ENCODE data around the gene EVI2B.
"Not testable (repeated sequence)": the region's sequence is repeated elsewhere in the genome, so short reads cannot be mapped to it uniquely, and the experiment has no call there.

EVI2B gene

DNA sequence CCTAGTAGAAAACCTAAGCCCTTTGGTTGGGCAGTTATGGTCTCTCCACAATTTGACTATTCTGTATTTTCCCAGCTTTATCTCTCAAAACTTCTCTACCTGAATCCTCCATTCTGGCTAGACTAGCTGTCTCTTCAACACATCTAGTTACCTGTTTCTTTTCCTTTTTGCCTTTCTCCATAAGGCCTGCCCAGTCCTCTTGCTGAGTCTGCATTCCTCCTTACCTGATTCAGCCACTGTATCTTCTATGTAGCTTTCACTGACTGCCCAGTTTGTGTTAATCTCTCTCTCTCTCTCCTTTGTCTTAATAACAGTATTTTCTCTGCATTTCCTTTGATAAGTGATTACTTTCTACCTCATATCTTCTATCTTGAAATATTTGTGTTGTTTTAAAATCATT is 9.7 kb upstream of the EVI2B start:
- Histone ChIP-seq H3K27me3 (ENCODE audit: control insufficient read depth, insufficient read depth, low read length) (no peaks in the 10 kb centered on the region), H3K9ac (ENCODE audit: low read length) (no peak overlapping the region), H3K9me3 (ENCODE audit: control insufficient read depth, insufficient read depth, low read depth, low read length) (no peaks in the 10 kb centered on the region), H3K27ac (ENCODE audit: low read depth, low read length) (no peak overlapping the region), H3K4me1 (ENCODE audit: control insufficient read depth, insufficient read depth, low read length) (no peaks in the 10 kb centered on the region), H3K4me3 (ENCODE audit: low read depth, low read length) (no peak overlapping the region), H3K36me3 (ENCODE audit: control insufficient read depth, insufficient read depth, low read length) (peaks cover 10% of the 10 kb centered on the region)

DNA sequence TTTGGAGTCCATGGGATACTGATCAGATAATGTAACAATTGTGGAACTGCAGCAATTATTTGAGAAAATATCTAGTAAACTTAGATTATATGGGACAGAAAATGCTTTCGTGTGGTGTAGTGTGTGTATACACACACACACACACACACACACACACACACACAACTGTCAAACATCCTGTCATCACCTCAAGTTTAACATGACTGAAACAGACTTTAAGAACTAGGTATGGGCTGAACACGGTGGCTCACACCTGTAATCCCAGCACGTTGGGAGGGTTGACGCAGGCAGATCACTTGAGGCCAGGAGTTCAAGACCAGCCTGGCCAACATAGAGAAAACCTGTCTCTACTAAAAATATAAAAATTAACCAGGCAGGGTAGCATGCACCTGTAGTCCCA is 8.1 kb upstream of the EVI2B start:
- Histone ChIP-seq H3K27me3 (ENCODE audit: control insufficient read depth, insufficient read depth, low read length) (no peaks in the 10 kb centered on the region), H3K9ac (ENCODE audit: low read length) (no peak overlapping the region), H3K4me1 (ENCODE audit: control insufficient read depth, insufficient read depth, low read length) (no peaks in the 10 kb centered on the region), H3K9me3 (ENCODE audit: control insufficient read depth, insufficient read depth, low read depth, low read length) (no peaks in the 10 kb centered on the region), H3K36me3 (ENCODE audit: control insufficient read depth, insufficient read depth, low read length) (peaks cover 2% of the 10 kb centered on the region), H3K27ac (ENCODE audit: low read depth, low read length) (no peak overlapping the region), H3K4me3 (ENCODE audit: low read depth, low read length) (no peak overlapping the region)

DNA sequence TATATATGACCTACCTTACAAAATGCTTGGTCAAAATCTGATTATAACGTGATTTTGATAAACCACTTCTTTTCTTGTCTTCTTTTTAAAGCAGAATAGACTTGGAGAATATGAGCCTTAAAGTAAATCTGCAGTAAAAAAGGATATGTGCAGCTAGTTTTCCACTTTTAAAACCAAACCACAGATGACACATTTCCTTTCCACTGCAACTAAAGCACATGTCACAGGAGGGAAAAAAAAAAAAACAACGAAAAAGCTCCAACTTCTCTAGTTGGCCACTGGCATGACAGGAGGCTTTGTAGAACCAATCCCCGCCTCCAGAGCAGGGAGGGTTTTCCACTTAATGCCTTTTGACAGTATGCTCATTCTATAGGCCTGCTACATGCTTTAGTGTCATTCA is 7.6 kb upstream of the EVI2B start, which contains the start of gene EVI2A:
Gene EVI2A, minus strand, starts transcription at position 142 of the 400 bp plus-strand sequence. CDS start 2,609 bp downstream, outside the sequence.
- H3K9me3 ChIP-seq (ENCODE audit: control insufficient read depth, insufficient read depth, low read depth, low read length), result no peaks in the 10 kb centered on the region
- H3K4me3 ChIP-seq (ENCODE audit: low read depth, low read length), result no peak within 1 kb of the TSS
- H3K36me3 ChIP-seq (ENCODE audit: control insufficient read depth, insufficient read depth, low read length), result peaks cover 1% of the 10 kb centered on the region
- H3K27ac ChIP-seq (ENCODE audit: low read depth, low read length), result no peak within 1 kb of the TSS
- H3K27me3 ChIP-seq (ENCODE audit: control insufficient read depth, insufficient read depth, low read length), result no peaks in the 10 kb centered on the region
- no peaks in the 10 kb centered on the region for H3K4me1 ChIP-seq (ENCODE audit: control insufficient read depth, insufficient read depth, low read length)
- H3K9ac ChIP-seq (ENCODE audit: low read length), result no peak within 1 kb of the TSS

- Histone ChIP-seq H3K4me1 (ENCODE audit: control insufficient read depth, insufficient read depth, low read length) (no peaks in the 10 kb centered on the region), H3K27ac (ENCODE audit: low read depth, low read length) (no peak overlapping the region), H3K36me3 (ENCODE audit: control insufficient read depth, insufficient read depth, low read length) (no peaks in the 10 kb centered on the region), H3K4me3 (ENCODE audit: low read depth, low read length) (no peak overlapping the region), H3K27me3 (ENCODE audit: control insufficient read depth, insufficient read depth, low read length) (no peaks in the 10 kb centered on the region), H3K9me3 (ENCODE audit: control insufficient read depth, insufficient read depth, low read depth, low read length) (no peaks in the 10 kb centered on the region), H3K9ac (ENCODE audit: low read length) (no peak overlapping the region)
Observed at GRCh38 chr17:31320791-31321190, 6.9 kb upstream of the EVI2B start.

GRCh38 chr17:31320241-31320640 is 6.4 kb upstream of the EVI2B start:
- Histone ChIP-seq H3K36me3 (ENCODE audit: control insufficient read depth, insufficient read depth, low read length) (no peaks in the 10 kb centered on the region), H3K9me3 (ENCODE audit: control insufficient read depth, insufficient read depth, low read depth, low read length) (no peaks in the 10 kb centered on the region), H3K9ac (ENCODE audit: low read length) (no peak overlapping the region), H3K27ac (ENCODE audit: low read depth, low read length) (no peak overlapping the region), H3K4me1 (ENCODE audit: control insufficient read depth, insufficient read depth, low read length) (no peaks in the 10 kb centered on the region), H3K4me3 (ENCODE audit: low read depth, low read length) (no peak overlapping the region), H3K27me3 (ENCODE audit: control insufficient read depth, insufficient read depth, low read length) (no peaks in the 10 kb centered on the region)

GRCh38 chr17:31318851-31319661 is 5.2 kb upstream of the EVI2B start:
- H3K36me3 ChIP-seq (ENCODE audit: control insufficient read depth, insufficient read depth, low read length), result no peaks in the 10 kb centered on the region
- H3K4me1 ChIP-seq (ENCODE audit: control insufficient read depth, insufficient read depth, low read length), result no peaks in the 10 kb centered on the region
- H3K9me3 ChIP-seq (ENCODE audit: control insufficient read depth, insufficient read depth, low read depth, low read length), result no peaks in the 10 kb centered on the region
- no peaks in the 10 kb centered on the region for H3K27me3 ChIP-seq (ENCODE audit: control insufficient read depth, insufficient read depth, low read length)
- no peak overlapping the region for H3K4me3 ChIP-seq (ENCODE audit: low read depth, low read length)
- H3K27ac ChIP-seq (ENCODE audit: low read depth, low read length), result no peak overlapping the region
- H3K9ac ChIP-seq (ENCODE audit: low read length), result no peak overlapping the region

- no peaks in the 10 kb centered on the region for H3K9me3 ChIP-seq (ENCODE audit: control insufficient read depth, insufficient read depth, low read depth, low read length)
- 0 out of 2 replicates have a peak overlapping the region, but pooled peaks have one; percentile 27 for H3K27ac ChIP-seq (ENCODE audit: low read depth, low read length)
- no peaks in the 10 kb centered on the region for H3K4me1 ChIP-seq (ENCODE audit: control insufficient read depth, insufficient read depth, low read length)
- H3K4me3 ChIP-seq (ENCODE audit: low read depth, low read length), result no peak overlapping the region
- no peak overlapping the region for H3K9ac ChIP-seq (ENCODE audit: low read length)
- H3K36me3 ChIP-seq (ENCODE audit: control insufficient read depth, insufficient read depth, low read length), result no peaks in the 10 kb centered on the region
- H3K27me3 ChIP-seq (ENCODE audit: control insufficient read depth, insufficient read depth, low read length), result no peaks in the 10 kb centered on the region
Observed at GRCh38 chr17:31318298-31318801, 4.5 kb upstream of the EVI2B start.

GRCh38 chr17:31314782-31315100 is 887 bp upstream of the EVI2B start:
- Histone ChIP-seq H3K4me1 (ENCODE audit: control insufficient read depth, insufficient read depth, low read length) (no peaks in the 10 kb centered on the region), H3K4me3 (ENCODE audit: low read depth, low read length) (no peak overlapping the region), H3K9me3 (ENCODE audit: control insufficient read depth, insufficient read depth, low read depth, low read length) (no peaks in the 10 kb centered on the region), H3K9ac (ENCODE audit: low read length) (no peak overlapping the region), H3K36me3 (ENCODE audit: control insufficient read depth, insufficient read depth, low read length) (no peaks in the 10 kb centered on the region), H3K27ac (ENCODE audit: low read depth, low read length) (no peak overlapping the region), H3K27me3 (ENCODE audit: control insufficient read depth, insufficient read depth, low read length) (no peaks in the 10 kb centered on the region)

- H3K36me3 ChIP-seq (ENCODE audit: control insufficient read depth, insufficient read depth, low read length); H3K4me1 ChIP-seq (ENCODE audit: control insufficient read depth, insufficient read depth, low read length); H3K27ac ChIP-seq (ENCODE audit: low read depth, low read length); H3K9ac ChIP-seq (ENCODE audit: low read length); H3K27me3 ChIP-seq (ENCODE audit: control insufficient read depth, insufficient read depth, low read length); H3K9me3 ChIP-seq (ENCODE audit: control insufficient read depth, insufficient read depth, low read depth, low read length); H3K4me3 ChIP-seq (ENCODE audit: low read depth, low read length): not testable (repeated sequence)
Observed at GRCh38 chr17:31312223-31312622, 1.6 kb downstream of the EVI2B start.

DNA sequence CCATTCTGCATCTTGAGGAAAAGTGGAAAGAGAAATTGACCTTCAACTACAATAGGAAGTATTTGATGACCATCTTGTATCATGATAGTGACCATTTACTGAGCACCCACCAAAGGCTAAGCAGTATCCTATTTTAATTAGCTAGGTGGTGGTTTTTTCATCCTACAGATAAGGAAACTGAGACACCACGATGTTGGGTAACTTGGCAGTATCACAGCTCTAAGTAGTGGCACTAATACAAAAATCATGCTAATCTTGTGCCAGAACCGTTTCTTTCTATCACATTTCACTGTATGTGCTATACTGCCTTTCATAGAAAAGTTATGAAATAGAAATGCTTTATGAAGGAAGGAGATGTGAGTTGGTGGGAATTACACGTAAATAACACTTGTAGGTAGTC is 2.3 kb downstream of the EVI2B start:
- Histone ChIP-seq H3K27me3 (ENCODE audit: control insufficient read depth, insufficient read depth, low read length) (no peaks in the 10 kb centered on the region), H3K9me3 (ENCODE audit: control insufficient read depth, insufficient read depth, low read depth, low read length) (no peaks in the 10 kb centered on the region), H3K4me1 (ENCODE audit: control insufficient read depth, insufficient read depth, low read length) (no peaks in the 10 kb centered on the region), H3K4me3 (ENCODE audit: low read depth, low read length) (no peak overlapping the region), H3K36me3 (ENCODE audit: control insufficient read depth, insufficient read depth, low read length) (no peaks in the 10 kb centered on the region), H3K27ac (ENCODE audit: low read depth, low read length) (no peak overlapping the region), H3K9ac (ENCODE audit: low read length) (no peak overlapping the region)

DNA sequence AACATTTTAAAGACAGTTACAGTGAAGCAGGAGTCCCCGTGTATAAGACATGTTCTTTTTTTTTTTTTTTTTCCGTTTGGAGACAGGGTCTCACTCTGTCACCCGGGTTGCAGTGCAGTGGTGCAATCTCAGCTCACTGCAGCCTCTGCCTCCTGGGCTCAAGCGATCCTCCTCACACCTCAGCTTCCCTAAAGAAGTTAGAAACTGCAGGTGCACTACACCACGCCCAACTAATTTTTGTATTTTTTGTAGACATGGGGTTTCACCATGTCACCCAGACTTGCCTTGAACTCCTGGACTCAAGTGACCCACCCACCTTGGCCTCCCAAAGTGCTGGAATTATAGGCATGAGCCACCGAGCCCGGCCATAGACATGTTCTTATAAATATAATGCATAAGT is 3.0 kb downstream of the EVI2B start:
- no peaks in the 10 kb centered on the region for H3K4me1 ChIP-seq (ENCODE audit: control insufficient read depth, insufficient read depth, low read length)
- H3K9me3 ChIP-seq (ENCODE audit: control insufficient read depth, insufficient read depth, low read depth, low read length), result no peaks in the 10 kb centered on the region
- H3K36me3 ChIP-seq (ENCODE audit: control insufficient read depth, insufficient read depth, low read length), result no peaks in the 10 kb centered on the region
- no peak overlapping the region for H3K4me3 ChIP-seq (ENCODE audit: low read depth, low read length)
- H3K9ac ChIP-seq (ENCODE audit: low read length), result no peak overlapping the region
- no peaks in the 10 kb centered on the region for H3K27me3 ChIP-seq (ENCODE audit: control insufficient read depth, insufficient read depth, low read length)
- no peak overlapping the region for H3K27ac ChIP-seq (ENCODE audit: low read depth, low read length)
